GOT3 (cell line): ENCODE data around the gene SHD.

Experiments used
- DNase-seq: peaks from one replicate; lab custom pipeline; 2025; ENCODE audit warnings: mixed read lengths; lab: John Stamatoyannopoulos, UW

Gene SHD

GRCh38 chr19:4298810-4299550, 19.9 kb downstream of the SHD start:
- DNase-seq = no peak

DNA sequence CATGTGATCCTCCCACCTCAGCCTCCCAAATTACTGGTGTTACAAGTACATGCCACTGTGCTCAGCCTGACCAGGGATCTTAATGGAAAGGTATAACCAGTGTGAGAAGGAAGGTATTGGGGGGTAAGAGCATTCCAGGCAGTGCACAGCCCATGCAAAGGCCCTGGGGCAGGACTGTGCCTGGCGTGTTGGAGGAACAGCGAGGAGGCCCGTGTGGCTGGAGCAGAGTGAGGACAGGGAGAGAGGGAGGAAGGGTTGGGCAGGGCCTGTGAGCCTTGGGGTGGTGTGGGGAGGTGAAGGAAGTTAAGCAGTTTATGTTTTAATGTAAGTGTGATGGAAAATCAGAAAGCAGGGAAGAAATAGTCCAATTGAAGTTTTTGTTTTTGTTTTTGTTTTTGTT, 21.5 kb downstream of the SHD start:
- DNase-seq = no peak

DNA sequence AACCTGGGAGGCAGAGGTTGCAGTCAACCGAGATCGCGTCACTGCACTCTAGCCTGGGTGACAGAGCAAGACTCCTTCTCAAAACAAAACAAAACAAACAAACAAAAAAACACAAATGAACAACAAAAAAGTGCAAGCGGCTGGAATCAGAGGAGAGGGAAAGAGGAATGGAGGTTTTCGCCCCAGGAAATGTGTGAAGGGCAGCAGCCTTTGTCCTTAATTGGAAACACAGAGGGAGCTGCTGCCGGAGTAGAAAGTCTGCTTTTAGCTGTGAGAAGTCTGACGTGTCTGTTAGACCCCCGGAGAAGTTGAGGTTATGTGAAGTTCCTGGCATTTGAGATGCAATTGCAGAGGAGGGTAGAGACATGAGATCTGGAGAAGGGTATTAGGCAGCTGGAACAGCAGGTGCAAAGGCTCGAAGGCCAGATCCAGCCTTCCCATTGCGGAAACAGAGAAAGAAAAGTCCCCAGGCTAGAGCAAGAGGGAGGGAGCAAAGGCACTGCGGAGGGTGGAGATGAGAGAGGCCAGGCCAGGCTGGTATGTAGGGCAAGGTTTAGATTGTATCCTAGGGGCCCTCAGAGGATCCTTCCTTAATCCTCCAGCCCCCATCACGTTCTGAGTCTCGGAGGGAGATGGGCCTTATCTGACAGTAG, 22.6 kb downstream of the SHD start:
- no peak for DNase-seq

- no peak for DNase-seq
These were observed 23.2 kb downstream of the SHD start, which contains the start of gene TMIGD2 for GRCh38 chr19:4302243-4302640. Gene TMIGD2, minus strand, starts transcription at chr19:4302389. Its CDS starts 4 bp downstream, at chr19:4302385.

GRCh38 chr19:4303819-4304537, 24.9 kb downstream of the SHD start:
- DNase-seq = no peak

GRCh38 chr19:4304538-4305256, 25.6 kb downstream of the SHD start, which contains the start of gene FSD1:
Gene FSD1, plus strand, starts transcription at chr19:4304598. Its CDS starts 149 bp downstream, at chr19:4304747.
- no peak for DNase-seq

DNA sequence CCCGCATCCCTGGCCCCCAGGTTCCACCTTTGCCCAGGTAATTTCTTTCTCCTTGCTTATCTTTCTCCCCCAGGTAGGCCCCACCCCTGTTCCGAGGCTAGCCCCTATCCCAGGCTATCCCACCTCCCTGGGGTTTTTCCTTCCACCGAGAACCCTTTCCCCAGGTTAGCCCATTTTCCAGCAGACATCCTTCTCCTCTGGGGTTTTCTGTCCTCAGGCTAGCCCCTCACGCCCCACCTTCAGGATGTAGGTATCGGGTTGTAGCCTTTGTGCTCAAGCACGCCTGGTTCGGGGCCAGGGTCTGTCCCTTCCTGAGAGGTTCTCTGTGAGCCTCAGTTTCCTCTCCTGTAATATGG, 26.2 kb downstream of the SHD start:
- no peak for DNase-seq

DNA sequence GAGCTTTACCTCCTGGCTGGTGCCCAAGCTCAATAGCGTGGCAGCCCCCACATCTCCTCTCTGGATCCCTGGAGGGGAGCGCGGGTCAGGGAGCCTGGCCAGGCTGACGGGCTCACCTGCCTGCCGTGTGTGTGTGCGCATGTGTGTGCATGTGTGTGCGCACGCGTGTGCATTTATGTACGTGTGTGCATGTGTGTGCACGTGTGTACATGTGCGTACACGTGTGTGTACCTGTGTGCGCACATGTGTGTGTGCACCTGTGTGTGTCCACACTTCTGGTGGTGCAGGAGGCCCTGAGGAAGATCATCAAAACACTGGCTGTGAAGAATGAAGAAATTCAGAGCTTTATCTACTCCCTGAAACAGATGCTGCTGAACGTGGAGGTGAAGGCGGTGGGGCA, 26.6 kb downstream of the SHD start:
- no peak for DNase-seq

GRCh38 chr19:4310247-4311121, 31.4 kb downstream of the SHD start:
- no peak for DNase-seq

DNA sequence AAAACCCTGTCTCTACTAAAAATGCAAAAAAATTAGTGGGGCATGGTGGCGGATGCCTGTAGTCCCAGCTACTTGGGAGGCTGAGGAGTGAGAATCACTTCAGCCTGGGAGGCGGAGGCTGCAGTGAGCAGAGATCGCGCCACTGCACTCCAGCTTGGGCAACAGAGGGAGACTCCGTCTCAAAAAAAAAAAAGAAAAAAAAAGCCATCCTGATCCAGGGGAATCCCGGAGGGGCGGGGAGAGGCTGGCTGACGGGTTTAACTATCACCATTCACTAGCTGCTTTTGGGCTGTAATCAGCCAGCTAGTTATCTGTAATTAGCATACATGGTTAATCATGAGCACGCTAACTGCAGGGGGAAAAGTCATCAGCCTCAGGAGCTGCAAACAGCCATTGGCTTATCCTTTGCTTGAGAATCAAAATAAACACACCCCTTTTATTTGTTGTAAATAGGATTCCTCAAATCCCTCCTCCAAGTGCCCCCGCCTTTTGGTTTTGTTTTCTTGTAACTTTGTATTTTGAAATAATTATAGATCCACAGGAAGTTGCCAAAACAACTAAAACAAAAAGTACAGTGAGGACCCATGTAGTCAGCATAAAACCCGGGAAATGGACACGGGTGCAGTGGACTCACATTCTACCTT, 34.9 kb downstream of the SHD start:
- no peak for DNase-seq

GRCh38 chr19:4316956-4317355, 37.9 kb downstream of the SHD start:
- DNase-seq = no peak

DNA sequence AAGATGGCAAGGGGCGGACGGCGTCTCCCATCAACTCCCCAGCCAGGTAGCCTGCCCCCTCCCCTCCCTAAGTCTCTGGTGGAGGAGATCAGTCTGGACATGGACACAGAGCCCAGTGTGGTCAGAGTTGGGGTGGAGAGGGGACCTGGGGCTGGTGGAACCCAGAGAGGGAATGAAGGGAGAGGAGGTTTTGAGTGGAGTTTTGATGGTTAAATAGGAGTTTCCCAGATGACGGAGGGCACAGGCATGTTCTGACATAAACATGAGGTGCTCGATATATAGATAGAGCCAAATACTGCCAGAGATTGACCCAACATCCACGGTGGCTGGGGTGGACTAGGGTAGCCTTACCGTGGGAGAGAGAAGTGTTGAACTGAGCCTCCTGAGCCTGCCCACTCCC, 39.4 kb downstream of the SHD start:
- DNase-seq = no peak

DNA sequence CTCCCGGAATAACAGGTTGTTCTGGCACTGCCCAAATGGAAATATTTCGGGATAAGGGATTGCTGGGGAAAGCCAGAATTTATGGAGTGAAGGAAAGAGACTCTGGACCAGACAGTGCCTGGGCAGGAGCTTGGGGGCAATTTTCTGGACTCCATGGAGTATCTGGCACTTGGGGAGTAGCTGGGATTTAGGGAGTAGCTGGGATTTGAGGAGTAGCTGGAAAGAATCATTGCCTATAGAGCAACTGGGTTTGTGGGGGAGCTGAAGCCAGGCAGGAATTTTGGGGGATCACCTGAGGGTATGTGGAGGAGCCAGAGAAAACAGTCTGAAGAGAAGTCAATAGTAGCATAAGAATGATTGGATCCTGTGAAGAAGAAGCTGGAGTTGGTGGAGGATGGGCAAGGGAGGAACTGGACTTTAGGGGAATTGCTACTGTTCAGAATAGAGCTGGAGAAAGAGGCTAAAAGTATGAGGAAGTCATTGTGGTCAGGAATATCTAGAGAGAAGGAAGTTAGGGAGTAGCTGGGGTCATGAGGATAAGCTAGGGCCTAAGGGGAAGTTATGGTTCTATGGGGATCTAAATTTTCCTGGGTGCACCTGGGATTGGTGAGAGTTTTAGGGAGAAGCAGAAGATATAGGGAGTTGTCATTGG, 40.1 kb downstream of the SHD start:
- DNase-seq = no peak

GRCh38 chr19:4320419-4320818, 41.4 kb downstream of the SHD start:
- DNase-seq = no peak

DNA sequence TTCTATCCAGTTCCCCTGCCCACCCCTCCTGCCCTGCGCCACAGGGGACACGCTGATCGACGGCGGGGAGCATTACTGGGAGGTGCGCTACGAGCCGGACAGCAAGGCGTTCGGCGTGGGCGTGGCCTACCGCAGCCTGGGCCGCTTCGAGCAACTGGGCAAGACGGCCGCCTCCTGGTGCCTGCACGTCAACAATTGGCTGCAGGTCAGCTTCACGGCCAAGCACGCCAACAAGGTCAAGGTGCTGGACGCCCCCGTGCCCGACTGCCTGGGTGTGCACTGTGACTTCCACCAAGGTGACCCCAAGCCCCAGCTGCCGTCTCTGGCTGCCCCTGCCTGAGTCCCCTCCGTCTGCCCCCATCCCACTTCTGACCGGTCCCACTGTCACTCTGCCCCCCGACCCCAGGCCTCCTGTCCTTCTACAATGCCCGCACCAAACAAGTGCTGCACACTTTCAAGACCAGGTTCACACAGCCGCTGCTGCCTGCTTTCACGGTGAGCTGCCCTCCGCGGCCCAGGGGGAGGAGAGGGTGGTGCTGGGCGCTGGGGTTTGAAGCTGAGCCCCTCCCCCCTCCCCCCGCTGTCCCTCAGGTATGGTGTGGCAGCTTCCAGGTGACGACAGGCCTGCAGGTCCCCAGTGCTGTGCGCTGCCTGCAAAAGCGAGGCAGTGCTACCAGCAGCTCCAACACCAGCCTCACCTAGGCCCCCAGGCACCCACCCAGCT, 44.0 kb downstream of the SHD start:
- no peak for DNase-seq

- DNase-seq = no peak
These were observed 44.6 kb downstream of the SHD start for GRCh38 chr19:4323692-4324091.

GRCh38 chr19:4324228-4324627, 45.2 kb downstream of the SHD start:
- no peak for DNase-seq

- DNase-seq = no peak
These were observed 47.3 kb downstream of the SHD start for GRCh38 chr19:4326215-4326836.

DNA sequence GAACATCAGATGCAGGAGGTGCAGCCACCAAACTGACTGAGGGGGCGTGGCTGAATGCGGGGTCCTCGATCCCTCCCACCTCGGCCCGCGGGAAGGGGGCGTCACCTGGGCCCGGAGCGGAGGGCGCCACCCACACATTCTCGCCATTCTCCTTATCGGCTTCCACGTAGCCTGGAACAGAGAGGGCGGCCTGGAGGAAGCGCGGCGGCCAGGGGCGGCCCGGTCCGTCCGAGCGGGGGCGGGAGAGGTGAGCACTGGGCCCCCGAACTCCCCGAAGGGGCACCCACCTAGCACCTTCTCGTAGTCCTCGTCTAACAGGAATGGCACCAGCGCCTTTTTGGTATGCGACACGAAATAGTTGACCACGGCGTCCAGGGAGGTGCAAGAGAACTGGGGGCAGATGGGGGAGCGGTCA, 47.8 kb downstream of the SHD start:
- DNase-seq = no peak
